ENCODE data around the gene CALN1. TPM values are rescaled to one million over a fixed set of nuclear protein-coding genes. Genes with fewer than 3 reads are reported as not detected.

CALN1 gene
- polyA plus RNA-seq, 3 donors: 0.34 to 0.83 (median 0.46) TPM

DNA sequence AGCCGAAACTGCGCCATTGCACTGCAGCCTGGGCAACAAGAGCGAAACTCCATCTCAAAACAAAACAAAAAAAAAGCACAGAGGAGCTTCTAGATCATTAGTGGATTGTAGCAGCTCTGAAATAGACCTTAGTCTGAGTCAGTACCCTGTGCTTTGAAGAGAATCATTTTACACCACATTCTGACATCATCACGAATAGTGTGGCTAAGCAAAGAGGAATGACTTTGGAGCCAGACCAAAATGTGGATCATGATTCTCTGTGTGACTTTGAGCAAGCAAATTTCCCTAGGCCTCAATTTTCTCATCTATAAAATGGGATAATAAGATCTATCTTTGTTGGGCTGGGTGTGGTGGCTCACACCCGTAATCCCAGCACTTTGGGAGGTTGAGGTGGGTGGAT, 618.9 kb downstream of the CALN1 start:
- no peak for DNase-seq

DNA sequence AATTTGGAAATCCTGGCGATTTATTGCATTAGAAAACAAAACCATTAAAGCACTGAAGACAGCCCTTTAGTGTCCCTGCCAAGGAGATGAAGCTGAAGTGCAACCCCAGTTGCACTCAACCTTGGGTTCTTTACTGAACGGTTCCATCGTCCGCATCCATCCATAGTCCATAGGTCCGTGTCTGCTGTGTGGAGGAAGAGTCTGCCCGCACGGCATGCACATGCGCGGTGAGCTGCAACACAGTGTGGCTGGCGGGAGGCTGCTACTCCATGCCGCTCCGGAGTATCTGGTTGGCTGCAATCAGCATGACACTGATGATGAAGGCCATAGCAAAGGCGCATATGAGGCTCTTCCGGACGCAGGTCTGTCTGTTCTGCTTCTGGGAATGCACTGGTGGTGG, 624.6 kb downstream of the CALN1 start:
- DNase-seq: no peak

DNA sequence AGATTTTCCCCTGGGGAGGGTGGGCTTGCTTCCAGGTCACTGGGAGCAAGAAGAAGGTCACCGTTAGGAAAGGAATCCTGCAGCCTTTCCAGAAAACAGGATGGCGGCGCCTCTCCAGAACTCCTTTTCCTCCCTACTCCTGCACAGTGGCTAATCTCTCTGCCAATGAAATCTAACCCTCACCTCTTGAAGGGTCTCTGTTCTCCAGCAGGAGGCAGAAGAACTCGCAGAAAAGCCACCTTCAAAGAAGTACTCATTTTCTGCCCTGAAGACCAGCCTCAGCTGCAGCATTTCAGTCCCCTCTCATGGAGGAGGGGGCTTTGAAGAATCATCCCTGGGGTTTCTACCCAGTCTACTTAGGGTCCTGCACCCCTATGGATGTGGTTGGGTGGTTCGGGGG, 626.9 kb downstream of the CALN1 start:
- DNase-seq: no peak

DNA sequence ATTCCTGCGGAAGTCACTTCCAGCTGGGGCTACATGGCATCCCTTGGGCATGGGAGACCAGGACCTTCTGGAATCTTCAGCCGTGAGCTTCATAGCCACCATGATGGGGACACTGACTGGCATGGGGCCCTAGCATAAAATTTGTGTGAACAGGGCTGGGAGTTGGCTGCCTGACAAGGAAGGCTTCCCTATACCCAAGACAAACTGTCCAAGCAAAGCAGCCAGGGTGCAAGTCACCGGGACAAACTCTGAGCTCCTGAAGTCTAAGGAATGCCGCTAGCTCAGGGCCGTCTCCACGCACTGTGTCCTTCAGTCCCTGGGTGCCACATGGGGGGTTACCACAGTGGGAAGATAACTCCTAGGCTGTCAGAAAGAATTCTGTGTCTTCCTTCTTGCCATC, 627.4 kb downstream of the CALN1 start:
- no peak for DNase-seq

DNA sequence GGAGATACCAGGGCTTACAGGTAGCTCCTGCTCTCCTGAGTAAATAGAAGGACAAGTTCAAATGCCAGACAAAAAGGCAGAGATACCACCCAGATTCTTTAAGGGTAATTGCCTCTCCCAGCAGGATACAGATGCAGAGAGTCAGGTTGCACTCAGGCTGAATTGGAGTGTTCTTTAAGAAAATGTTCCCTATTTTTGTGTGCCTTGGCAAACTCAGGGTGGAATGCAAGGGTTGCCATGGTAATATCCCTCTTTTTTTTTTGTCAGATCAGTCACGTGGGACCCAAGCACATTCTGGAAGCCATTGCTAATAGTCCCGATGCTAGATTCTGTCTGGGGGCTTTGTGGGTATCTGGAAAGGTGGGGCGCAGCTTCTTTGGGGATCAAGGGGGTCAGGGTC, 628.0 kb downstream of the CALN1 start:
- no peak for DNase-seq

DNA sequence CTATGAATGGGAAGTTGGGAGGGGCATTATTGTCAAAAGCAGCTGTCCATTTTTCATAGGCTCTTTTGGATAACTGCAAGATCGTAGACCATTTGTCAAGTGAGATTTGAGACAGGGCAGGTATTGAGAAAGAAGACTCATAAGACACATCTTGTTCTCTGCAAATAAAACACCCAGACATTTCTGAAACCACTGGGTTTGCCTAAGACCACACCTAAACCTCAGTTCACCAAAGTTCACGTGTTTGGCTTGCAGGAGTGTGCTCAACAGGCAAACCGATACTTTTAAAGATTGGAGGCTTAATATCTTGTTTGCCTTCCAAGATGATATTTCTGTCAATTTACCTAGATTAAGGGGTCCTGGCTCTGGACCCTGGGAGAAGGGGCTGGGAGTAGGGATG, 628.4 kb downstream of the CALN1 start:
- no peak for DNase-seq

DNA sequence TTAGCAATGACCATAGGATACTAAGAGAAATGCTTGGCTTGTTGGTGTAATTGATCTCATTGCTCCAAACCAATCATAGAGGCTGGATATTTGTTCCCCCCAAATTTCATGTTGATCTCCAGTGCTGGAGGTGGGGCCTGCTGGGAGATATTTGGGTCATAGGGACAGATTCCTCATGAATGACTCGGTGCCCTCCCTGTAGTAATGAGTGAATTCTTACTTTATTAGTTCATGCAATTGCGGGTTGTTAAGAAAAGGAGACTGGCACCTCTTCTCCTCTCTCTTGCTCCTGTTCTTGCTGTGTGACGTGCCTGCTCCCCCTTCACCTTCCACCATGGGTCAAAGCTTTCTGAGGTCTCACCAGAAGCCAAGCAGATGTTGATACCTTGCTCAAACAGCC, 630.1 kb downstream of the CALN1 start:
- DNase-seq: no peak

DNA sequence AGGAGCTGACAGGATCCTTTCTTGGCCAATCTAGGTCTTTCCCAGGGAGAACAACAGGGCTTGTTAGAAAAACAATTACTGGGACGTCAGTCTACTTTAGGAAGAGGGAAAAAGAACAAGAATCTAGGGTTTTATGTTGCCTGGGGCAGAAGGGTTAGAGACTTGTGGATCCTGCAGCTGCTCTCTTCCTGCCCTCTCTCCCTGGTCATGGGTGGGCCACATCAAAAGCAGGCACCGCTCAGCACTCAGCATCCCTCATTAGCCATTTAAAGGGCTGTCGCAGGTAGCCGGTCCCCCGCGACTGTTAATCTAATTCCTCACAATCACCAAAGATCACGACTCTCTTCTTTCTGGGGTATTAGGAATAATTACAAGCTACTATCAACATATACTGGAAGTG, 631.9 kb downstream of the CALN1 start:
- DNase-seq: no peak

DNA sequence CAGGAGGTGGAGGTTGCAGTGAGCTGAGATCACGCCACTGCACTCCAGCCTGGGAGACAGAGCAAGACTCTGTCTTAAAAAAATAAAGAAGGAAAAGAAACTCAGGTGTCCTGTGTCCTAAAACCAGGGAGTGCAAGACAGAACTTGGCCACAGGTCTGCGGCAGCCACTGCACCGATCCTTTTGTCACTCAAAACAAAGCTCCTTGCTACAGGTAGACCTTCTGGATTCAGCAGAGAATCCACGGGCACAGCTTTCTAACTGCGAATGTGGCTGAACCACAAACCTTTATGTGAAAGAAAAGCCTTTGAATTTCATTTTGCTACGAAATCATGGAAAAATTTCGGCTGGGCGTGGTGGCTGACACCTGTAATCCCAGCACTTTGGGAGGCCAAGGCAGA, 634.9 kb downstream of the CALN1 start:
- DNase-seq: no peak

DNA sequence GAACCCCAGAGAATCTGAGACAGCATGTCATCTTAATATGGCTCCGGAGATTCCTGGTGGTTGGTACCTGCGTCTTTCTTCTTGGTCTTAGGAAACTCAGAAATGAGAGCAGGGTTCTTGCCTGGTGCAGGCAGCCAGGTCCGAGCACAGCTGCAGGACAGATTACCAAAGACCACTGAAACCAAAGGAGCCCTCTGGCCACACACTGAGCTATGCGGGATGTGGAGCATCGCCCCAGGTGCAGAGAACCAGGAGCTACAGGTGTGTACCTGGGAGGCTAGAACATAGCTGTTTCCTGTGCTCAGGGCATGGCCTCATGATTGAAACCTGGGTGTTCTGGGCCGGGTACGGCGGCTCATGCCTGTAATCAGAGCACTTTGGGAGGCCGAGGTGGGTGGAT, 635.4 kb downstream of the CALN1 start:
- no peak for DNase-seq

DNA sequence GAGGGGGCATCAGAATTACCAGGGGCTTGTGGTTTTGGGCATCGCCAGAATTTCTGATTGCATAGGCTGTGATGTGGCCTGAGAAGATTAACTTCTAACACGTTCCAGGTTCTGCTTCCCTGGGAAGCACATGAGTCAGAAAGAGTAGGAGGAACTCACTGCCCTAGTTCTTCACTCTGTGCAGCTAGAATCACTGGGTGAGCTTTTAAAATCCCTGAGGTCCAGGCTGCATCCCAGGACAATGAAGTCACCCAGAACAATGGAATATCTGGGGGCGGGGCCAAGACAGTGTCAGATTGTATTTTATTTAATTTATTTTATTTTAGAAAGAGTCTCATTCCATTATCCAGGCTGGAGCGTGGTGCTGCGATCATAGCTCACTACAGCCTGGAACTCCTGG, 636.5 kb downstream of the CALN1 start:
- no peak for DNase-seq

DNA sequence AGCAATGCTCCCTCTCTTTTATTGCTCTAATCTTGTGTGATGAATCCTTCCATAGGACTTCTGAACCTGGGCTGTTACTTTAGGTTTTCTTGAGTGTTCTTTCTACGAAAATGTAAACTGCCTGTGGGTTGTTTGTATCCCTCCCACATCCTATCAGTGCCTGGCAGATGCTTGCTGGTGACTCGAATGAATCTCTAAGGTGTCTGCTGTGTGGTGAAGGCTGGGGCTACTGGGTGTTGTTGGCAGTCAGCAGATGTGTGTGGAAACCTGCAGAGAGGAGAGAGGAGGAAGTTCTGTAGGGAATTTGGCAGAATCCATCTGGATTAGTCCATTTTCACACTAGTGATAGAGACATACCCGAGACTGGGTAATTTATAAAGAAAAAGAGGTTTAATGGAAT, 639.4 kb downstream of the CALN1 start:
- DNase-seq: no peak

DNA sequence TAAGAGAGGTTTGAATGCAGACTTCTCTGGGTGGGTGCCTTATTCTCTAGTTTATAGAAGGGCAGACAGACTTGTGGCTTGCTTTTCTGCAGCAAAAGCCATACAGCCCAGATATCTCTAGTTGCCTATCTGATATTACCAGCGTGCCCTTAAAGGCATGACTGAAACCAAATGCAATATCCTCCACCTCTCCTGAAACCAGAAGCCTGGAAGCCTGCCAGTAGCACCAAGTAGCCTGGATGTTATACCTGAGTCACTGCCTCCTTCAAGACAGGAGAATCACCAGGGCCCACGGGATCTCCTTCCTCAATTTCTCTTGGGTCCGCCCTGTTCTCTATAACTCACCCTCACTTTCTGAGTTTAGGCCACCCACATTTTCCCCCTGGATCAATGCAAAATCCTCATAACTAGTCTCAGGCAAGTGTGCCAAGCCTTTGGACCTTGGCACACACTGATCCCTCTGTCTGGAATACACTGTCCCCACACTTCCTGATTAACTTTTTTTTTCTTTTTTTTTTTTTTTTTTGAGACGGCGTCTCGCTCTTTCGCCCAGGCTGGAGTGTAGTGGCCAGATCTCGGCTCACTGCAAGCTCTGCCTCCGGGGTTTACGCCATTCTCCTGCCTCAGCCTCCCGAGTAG, 641.8 kb downstream of the CALN1 start:
- DNase-seq: no peak

DNA sequence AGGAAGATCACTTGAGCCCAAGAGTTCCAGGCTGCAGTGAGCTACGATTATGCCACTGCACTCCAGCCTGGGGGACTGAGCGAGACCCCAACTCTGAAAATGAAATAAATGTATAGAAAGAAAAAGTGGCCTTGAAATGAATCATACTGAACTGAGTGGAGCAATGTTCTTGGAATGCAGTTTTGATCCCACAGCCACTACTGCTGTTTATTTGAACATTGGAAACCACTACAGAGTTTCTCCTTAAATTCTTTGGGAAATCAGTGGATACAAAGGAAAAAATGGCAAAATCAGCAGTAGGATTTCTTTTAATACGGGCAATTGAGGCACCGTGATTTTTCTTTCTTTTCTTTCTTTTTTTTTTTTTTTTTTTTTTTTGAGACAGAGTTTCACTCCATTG, 642.8 kb downstream of the CALN1 start:
- DNase-seq: no peak

DNA sequence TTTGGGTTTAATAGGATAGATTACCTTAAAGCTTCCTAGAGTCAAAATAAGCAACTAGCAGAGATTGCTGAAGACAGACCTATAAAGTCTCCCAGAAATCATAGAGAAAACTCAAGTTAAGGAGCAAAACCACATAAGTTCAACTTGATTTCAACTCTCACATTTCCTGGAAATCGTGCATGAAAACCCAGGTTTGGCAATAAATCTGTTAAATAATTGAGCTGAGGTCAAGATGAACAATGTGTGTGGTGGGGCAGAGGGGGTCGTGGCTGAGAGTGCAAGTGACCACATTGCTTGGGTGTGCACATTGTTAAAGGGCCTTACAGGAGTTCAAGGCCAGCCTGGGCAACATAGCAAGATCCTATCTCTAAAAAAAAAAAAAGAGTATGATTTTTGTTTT, 643.7 kb downstream of the CALN1 start:
- no peak for DNase-seq

DNA sequence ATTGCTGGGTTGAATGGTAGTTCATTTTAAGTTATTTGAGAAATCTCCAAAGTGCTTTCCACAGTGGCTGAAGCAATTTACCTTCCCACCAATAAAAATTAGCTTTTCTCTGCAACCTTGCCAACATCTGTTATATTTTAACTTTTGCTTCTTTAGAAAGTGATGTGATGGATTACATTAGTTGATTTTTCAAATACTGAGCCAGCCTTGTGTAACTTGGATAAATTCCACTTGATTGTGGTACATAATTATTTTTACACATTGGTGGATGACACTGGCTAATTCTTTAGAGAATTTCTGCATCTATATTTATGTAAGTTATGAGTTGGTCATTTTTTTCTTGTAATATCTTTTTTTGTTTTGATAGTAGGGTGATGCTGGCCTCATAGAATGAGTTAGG, 646.1 kb downstream of the CALN1 start:
- no peak for DNase-seq

DNA sequence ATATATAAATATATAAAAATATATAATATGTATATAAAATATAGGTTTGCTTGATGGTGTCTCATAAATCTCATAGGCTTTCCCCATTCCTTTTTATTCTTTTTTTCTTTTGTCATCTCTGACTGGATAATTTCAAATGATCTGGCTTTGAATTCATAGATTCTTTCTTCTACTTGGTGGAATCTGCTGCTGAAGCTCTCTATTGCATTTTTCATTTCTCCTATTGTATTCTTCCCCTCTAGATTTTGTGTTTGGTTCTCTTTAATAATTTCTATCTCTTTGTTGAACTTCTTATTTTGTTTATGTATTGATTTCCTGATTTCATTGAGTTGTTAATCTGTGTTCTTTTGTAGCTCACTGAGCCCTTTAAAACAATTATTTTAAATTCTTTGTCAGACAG, 650.8 kb downstream of the CALN1 start:
- DNase-seq: no peak

DNA sequence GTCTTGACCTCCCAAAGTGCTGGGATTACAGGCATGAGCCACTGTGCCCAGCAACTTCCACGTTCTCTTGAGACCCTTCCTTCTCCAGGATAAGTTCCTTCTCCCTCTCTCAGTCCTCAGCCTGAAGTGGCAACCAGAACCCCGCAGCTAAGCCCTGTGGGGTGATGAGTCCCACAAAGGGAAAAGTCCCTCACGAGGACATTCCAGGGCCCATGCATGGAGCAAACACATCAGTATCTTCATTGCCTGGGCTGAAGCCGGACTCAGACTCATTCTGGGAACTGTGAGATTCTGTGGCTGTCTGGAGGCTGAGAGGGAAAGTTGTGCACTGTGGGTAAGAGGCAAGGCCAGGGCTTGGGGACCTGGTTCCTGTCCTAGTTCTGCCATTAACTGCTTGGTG, 657.3 kb downstream of the CALN1 start:
- DNase-seq: no peak

DNA sequence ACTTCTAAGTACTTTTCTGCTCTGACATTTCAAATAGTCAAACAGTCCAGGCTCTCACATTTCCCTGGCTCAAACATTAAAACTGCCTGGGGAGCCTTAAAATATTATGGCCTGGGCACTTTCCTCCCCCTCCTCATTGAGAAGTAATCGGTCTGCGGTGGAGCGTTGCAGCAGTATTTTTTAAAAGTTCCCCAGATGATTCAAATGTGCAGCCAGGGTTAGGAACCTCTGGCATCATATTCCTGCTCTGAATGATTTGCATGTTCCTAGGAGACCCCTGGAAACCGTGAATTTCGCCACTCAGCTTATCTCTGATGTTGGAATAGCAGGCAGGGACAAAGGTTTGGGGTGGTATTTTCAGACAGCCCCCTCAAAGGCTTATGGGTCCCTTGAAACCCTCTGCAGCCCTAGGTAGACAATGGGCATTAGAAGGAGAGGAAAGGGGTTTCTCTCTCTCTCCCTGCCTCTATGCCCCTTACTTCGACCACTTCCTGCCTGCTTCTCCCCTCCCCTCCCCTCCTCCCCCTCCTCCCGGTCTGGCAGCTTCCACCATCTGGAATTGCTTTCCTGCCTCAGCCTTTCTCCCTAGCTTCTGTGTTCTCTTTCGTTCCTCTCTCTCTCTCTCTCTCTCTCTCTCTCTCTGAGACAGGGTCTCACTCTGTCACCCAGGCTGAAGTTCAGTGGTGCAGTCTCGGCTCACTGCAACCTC, 658.0 kb downstream of the CALN1 start:
- DNase-seq: peak; percentile 48

DNA sequence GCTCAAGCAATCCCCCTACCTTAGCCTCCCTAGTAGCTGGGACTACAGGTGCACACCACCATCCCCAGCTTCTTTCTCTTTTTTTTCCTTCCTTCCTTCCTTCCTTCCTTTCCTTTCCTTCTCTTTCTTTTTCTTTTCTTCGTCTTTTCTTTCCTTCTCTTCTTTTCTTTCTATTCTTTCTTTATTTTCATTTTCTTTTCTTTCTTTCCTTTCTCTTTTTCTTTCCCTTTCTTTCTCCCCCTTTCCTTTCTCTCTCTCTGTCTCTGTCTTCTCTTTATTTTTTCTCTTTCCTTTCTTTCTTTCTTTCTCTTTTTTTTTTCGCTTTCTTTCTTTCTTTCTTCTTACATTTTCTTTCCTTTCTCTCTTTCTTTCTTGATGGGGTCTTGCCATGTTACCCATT, 658.9 kb downstream of the CALN1 start:
- DNase-seq: no peak

DNA sequence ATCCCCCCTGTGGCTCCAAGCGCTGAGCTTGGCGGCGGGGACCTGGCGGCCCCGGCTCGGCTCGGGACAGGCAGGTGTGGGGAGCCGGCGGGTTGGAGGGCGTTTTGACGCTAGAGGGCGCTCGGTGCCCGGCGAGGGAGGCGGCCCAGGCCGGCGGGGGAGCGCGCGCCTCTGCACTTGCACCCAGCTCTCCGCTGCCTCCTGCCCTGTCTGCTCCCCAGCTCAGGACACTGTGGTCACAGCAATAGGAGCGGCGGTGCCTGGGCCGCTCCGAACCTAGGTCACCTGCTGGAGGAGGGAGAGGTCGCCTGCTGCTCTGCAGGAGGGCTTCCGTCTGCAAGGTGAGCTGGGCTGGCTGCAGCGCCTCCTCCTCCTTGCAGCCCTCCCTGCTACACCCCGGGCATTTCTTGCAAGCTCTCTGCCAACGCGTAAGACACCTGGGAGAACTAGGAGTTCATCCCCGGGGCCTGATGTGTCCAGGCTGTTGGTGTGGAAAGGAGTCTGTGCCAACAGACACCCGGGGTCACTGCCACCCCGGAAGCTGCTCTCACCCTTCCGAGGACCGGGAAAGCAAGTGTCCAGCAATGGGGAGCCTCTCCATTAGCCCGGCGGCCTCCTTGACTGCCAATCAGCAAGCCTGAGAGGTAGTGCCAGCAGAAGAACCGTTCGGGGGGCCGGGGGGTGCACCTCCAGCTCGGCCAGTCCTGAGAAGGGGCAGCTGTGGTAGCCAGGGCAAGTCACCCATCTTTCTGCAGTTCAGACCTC, 659.8 kb downstream of the CALN1 start:
- DNase-seq: peak; percentile 29

DNA sequence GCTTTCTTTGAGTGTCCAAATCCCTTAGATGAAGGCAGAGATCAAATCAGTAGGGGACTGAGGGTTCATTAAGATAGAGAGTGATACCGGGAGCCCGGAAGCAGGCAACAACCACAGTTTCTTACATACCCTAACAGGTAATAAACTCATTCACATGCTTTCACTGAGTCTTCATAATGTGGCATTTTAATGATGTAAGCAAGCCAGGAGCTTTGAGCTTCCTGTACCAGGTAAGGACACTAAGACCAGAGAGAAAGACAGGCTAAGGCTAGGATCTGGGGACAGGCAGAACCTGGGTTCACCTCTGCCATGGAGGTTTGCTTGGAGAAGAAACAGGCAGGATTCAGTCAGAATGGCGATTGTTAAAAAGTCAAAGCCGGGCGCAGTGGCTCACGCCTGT, 661.8 kb downstream of the CALN1 start:
- no peak for DNase-seq

DNA sequence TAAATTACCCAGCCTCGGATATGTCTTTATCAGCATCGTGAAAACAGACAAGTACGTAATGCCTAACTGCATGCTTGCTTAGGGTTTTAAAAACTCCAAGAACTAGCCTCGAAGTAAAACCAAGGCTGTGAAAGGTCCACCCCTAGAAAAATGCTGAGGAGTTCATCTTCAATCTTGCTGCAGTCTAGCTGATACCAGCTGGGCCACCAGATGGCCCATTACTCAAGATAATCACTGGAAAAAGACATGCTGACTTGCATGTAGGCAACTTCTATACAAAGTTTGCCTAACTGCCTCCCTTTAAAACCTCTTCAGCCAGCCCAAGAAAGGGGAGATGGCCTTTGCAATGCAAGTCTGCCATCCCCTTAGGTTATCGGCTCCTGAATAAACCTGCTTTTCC, 666.1 kb downstream of the CALN1 start:
- DNase-seq: no peak

All from renal pelvis (tissue), 4 donors.